ENCODE results near the gene SETD4.

The SETD4 gene

GRCh38 chr21:36005018-36005417 lies 55.3 kb downstream of the SETD4 start:
- TF ChIP-seq CTCF (IDR thresholded peaks at IDR 0.05; ENCODE audit: borderline replicate concordance, control extremely low read depth, extremely low read depth, insufficient read depth, missing control alignments): no peak
- in situ Hi-C loops (cut with MboI; ENCODE audit: low sequenced_read_pairs, unreplicated experiment): no loop called here
- DNase-seq (ENCODE audit: low spot score): no peak

GRCh38 chr21:36004441-36004840 lies 55.9 kb downstream of the SETD4 start:
- DNase-seq (ENCODE audit: low spot score): no peak
- in situ Hi-C loops (cut with MboI; ENCODE audit: low sequenced_read_pairs, unreplicated experiment): no loop called here
- TF ChIP-seq CTCF (IDR thresholded peaks at IDR 0.05; ENCODE audit: borderline replicate concordance, control extremely low read depth, extremely low read depth, insufficient read depth, missing control alignments): no peak

GRCh38 chr21:36003776-36004175 lies 56.5 kb downstream of the SETD4 start:
- no peak for TF ChIP-seq CTCF (IDR thresholded peaks at IDR 0.05; ENCODE audit: borderline replicate concordance, control extremely low read depth, extremely low read depth, insufficient read depth, missing control alignments)

GRCh38 chr21:35996217-35996616 lies 64.1 kb downstream of the SETD4 start:
- in situ Hi-C loops (cut with MboI; ENCODE audit: low sequenced_read_pairs, unreplicated experiment): no loop called here

More at GRCh38 chr21:36003776-36004175, 56.5 kb downstream of the SETD4 start:
- no peak for DNase-seq (ENCODE audit: low spot score)
- in situ Hi-C loops (cut with MboI; ENCODE audit: low sequenced_read_pairs, unreplicated experiment): no loop called here

GRCh38 chr21:35995522-35996088 lies 64.7 kb downstream of the SETD4 start:
- no peak for TF ChIP-seq CTCF (IDR thresholded peaks at IDR 0.05; ENCODE audit: borderline replicate concordance, control extremely low read depth, extremely low read depth, insufficient read depth, missing control alignments)
- no peak for DNase-seq (ENCODE audit: low spot score)
- in situ Hi-C loops (cut with MboI; ENCODE audit: low sequenced_read_pairs, unreplicated experiment): no loop called here

More at GRCh38 chr21:35996217-35996616, 64.1 kb downstream of the SETD4 start:
- no peak for DNase-seq (ENCODE audit: low spot score)
- no peak for TF ChIP-seq CTCF (IDR thresholded peaks at IDR 0.05; ENCODE audit: borderline replicate concordance, control extremely low read depth, extremely low read depth, insufficient read depth, missing control alignments)

GRCh38 chr21:35994613-35995012 lies 65.7 kb downstream of the SETD4 start:
- no peak for DNase-seq (ENCODE audit: low spot score)
- in situ Hi-C loops (cut with MboI; ENCODE audit: low sequenced_read_pairs, unreplicated experiment): no loop called here
- no peak for TF ChIP-seq CTCF (IDR thresholded peaks at IDR 0.05; ENCODE audit: borderline replicate concordance, control extremely low read depth, extremely low read depth, insufficient read depth, missing control alignments)
